ENCODE data around the gene LRP5. TPM values are rescaled to one million over a fixed set of nuclear protein-coding genes. Genes with fewer than 3 reads are reported as not detected.
A peak's percentile ranks its signal among the peaks of the same experiment; 100 is the strongest.

The LRP5 gene
- total and polyA plus RNA-seq, 12 donors, result 10.7 to 277 (median 75.8) TPM

DNA sequence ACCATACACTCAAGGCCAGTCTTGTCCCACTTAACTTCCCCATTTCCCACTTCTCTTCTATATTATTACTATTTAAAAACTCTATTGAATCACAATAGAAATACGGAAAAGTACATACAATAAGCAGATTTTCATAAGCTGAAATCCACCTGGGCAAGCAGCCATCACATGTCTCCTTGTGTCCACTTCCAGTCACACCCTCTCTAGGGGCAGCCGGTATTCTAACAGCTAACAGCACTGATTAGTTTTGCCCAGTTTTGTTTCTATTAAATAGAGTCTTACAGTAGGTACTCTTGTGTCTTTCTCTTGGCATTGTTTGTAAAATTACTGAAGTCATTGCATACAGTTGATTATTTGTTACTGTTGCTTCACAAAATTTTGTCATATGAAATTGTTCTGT is 185.9 kb downstream of the LRP5 start:
- WGBS, 4 donors, result 30 to 39% (median 31%) methylated on average over 2 of the region's 2 CpGs
- Histone ChIP-seq H3K36me3 (replicated peaks in 1 of 2) (no peaks in the 10 kb centered on the region), H3K27ac (peak overlapping the region in 2 of 5 donors; percentile 8 to 45), H3K4me3 (no peak overlapping the region), H3K9me3 (replicated peaks in 1 of 3) (no peaks in the 10 kb centered on the region), H3K27me3 (no peaks in the 10 kb centered on the region), H3K4me1 (replicated peaks in 1 of 2) (peaks cover 25 to 60% of the 10 kb centered on the region in 2 donors)
- no peak for TF ChIP-seq POLR2A (IDR thresholded peaks at IDR 0.05)
- TF ChIP-seq, protein P1, sequence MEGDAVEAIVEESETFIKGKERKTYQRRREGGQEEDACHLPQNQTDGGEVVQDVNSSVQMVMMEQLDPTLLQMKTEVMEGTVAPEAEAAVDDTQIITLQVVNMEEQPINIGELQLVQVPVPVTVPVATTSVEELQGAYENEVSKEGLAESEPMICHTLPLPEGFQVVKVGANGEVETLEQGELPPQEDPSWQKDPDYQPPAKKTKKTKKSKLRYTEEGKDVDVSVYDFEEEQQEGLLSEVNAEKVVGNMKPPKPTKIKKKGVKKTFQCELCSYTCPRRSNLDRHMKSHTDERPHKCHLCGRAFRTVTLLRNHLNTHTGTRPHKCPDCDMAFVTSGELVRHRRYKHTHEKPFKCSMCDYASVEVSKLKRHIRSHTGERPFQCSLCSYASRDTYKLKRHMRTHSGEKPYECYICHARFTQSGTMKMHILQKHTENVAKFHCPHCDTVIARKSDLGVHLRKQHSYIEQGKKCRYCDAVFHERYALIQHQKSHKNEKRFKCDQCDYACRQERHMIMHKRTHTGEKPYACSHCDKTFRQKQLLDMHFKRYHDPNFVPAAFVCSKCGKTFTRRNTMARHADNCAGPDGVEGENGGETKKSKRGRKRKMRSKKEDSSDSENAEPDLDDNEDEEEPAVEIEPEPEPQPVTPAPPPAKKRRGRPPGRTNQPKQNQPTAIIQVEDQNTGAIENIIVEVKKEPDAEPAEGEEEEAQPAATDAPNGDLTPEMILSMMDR (IDR thresholded peaks at IDR 0.05), result no peak
- peak in 3 of 7 donors; percentile 25 to 54 (median 41) for DNase-seq
- intact Hi-C loops (cut with DNase I), result no loop called here

Small RNA genes within 50 kb of the gene (small RNA-seq; reads per million reads assigned to genes)
- 0 reads per million in 2 donors for gene NDUFA3P2

Other genes starting within 250 kb of the LRP5 start
- gene CHKA, start 191.2 kb upstream of the LRP5 start, total RNA-seq, result 10 to 100 TPM; 26.6 to 67.0 (median 49.9) TPM
- gene CHKA, start 191.2 kb upstream of the LRP5 start, polyA plus RNA-seq, result 100 to 1,000 TPM in 1 of 3 donors, 10 to 100 TPM in 2; 76.1 to 105 (median 94.6) TPM
- 100 to 1,000 TPM in 1 of 9 donors, 10 to 100 TPM in 8; 22.6 to 121 (median 39.7) TPM for gene KMT5B, start 99.3 kb upstream of the LRP5 start, total RNA-seq
- 10 to 100 TPM; 23.3 to 45.1 (median 30.2) TPM for gene KMT5B, start 99.3 kb upstream of the LRP5 start, polyA plus RNA-seq
- 10 to 100 TPM in 8 of 9 donors, 1 to 10 TPM in 1; 8.8 to 41.2 (median 26.3) TPM for gene C11orf24, start 40.6 kb upstream of the LRP5 start, total RNA-seq
- 10 to 100 TPM; 23.4 to 46.5 (median 27.3) TPM for gene C11orf24, start 40.6 kb upstream of the LRP5 start, polyA plus RNA-seq
- gene PPP6R3, start 148.2 kb downstream of the LRP5 start, total RNA-seq, result 100 to 1,000 TPM in 3 of 9 donors, 10 to 100 TPM in 6; 68.9 to 180 (median 94.6) TPM
- 10 to 100 TPM; 40.2 to 65.6 (median 52.9) TPM for gene PPP6R3, start 148.2 kb downstream of the LRP5 start, polyA plus RNA-seq

All from adrenal gland (tissue), 12 donors.